Epithelial cell of esophagus (primary cell): ENCODE results near the gene RIN3.
"Not testable (repeated sequence)": the region's sequence is repeated elsewhere in the genome, so short reads cannot be mapped to it uniquely, and the experiment has no call there.

Experiments
- DNase-seq: peaks from one replicate; pipeline ENCODE4 v3.0.0; 2010; ENCODE audit warnings: low read depth
- H3K4me3 ChIP-seq: 2 replicates; pipeline ENCODE4 v1.5.1; 2011; ENCODE audit warnings: mild to moderate bottlenecking, low read length, control low read depth
- CTCF ChIP-seq: IDR thresholded peaks from 2 replicates; pipeline ENCODE4 v1.5.1; 2011; ENCODE audit warnings: low read depth, mild to moderate bottlenecking, low read length, control low read depth, inconsistent platforms; ENCODE audit not compliant: insufficient read depth; ENCODE audit errors: missing control alignments

The RIN3 gene

GRCh38 chr14:92676403-92677086 lies 163.0 kb downstream of the RIN3 start:
- no peak for DNase-seq
- no peak overlapping the region for H3K4me3 ChIP-seq
- TF ChIP-seq CTCF: no peak

GRCh38 chr14:92677087-92677668 lies 163.6 kb downstream of the RIN3 start:
- DNase-seq: no peak
- H3K4me3 ChIP-seq: no peak overlapping the region
- no peak for TF ChIP-seq CTCF

GRCh38 chr14:92677955-92678354 lies 164.4 kb downstream of the RIN3 start:
- no peak for DNase-seq
- no peak overlapping the region for H3K4me3 ChIP-seq
- TF ChIP-seq CTCF: no peak

- no peak for TF ChIP-seq CTCF
- H3K4me3 ChIP-seq: no peak overlapping the region
- DNase-seq: no peak
Observed at GRCh38 chr14:92678766-92679165, 165.2 kb downstream of the RIN3 start.

GRCh38 chr14:92679246-92679645 lies 165.7 kb downstream of the RIN3 start:
- DNase-seq: no peak
- H3K4me3 ChIP-seq: no peak overlapping the region
- no peak for TF ChIP-seq CTCF

- not testable (repeated sequence) for DNase-seq, H3K4me3 ChIP-seq
Observed at GRCh38 chr14:92680330-92680729, 166.7 kb downstream of the RIN3 start.

GRCh38 chr14:92680781-92681650 lies 167.4 kb downstream of the RIN3 start:
- no peak overlapping the region for H3K4me3 ChIP-seq
- peak; percentile 96 for TF ChIP-seq CTCF
- DNase-seq: peak; percentile 79
